HEK293 (cell line): ENCODE measurements around the gene MRPS9.

ENCODE experiments used
- CTCF ChIA-PET: fragments of 350-600 bp; formaldehyde crosslinking; extraction: SDS; loops from one replicate; lab custom pipeline; 2021; ENCODE audit warnings: antibody characterized with exemption; lab: Yijun Ruan, JAX
- POLR2A ChIA-PET: fragments of 300-600 bp; formaldehyde crosslinking; extraction: SDS; loops from one replicate; lab custom pipeline; 2020; ENCODE audit warnings: antibody characterized with exemption, inconsistent platforms; lab: Yijun Ruan, JAX
- H3K27ac ChIP-seq: fragments of 200-500 bp; sonication (Bioruptor generic); 2 replicates; pipeline ENCODE4 v1.5.1; 2014; ENCODE audit warnings: low read depth, low read length, control low read depth, inconsistent platforms; ENCODE audit errors: extremely low read depth
- H3K36me3 ChIP-seq, 2 experiments: fragments of 200-500 bp in 1 of 2; sonication (Bioruptor generic) in 1 of 2; 1 replicate in 1 of 2; 2 replicates in 1 of 2; pipeline ENCODE4 v1.5.1; 2014 to 2017; ENCODE audit warnings: inconsistent platforms in 2 of 2, low read length in 2 of 2; ENCODE audit not compliant: control insufficient read depth in 2 of 2, insufficient read depth in 1 of 2
- H3K4me1 ChIP-seq: fragments of 200-500 bp; sonication (Bioruptor generic); 2 replicates; pipeline ENCODE4 v1.5.1; 2014; ENCODE audit warnings: mild to moderate bottlenecking, low read length, inconsistent platforms; ENCODE audit not compliant: control insufficient read depth, insufficient read depth
- H3K4me3 ChIP-seq: 2 replicates; pipeline ENCODE4 v1.5.1; 2011; ENCODE audit warnings: low read depth, mild to moderate bottlenecking, control low read depth, low read length, moderate library complexity
- H3K9me3 ChIP-seq: fragments of 200-500 bp; sonication (Bioruptor generic); 2 replicates; pipeline ENCODE4 v1.5.1; 2014; ENCODE audit warnings: low read depth, low read length, inconsistent platforms; ENCODE audit not compliant: control insufficient read depth, insufficient read depth
- OSR2 ChIP-seq: fragments of 450-650 bp; formaldehyde crosslinking; IDR thresholded peaks from 2 replicates; pipeline ENCODE4 v1.5.1; 2016; ENCODE audit warnings: missing biosample characterization, missing genetic modification characterization
- OVOL3 ChIP-seq: fragments of 450-650 bp; formaldehyde crosslinking; IDR thresholded peaks from 2 replicates; pipeline ENCODE4 v1.5.1; 2016; ENCODE audit warnings: missing biosample characterization, missing genetic modification characterization
- SETDB1 ChIP-seq: IDR thresholded peaks from one replicate; pipeline ENCODE4 v1.6.1; 2017; ENCODE audit warnings: mild to moderate bottlenecking, low read length, moderate library complexity, mixed read lengths; ENCODE audit not compliant: insufficient read length
- SP3 ChIP-seq: fragments of 450-650 bp; formaldehyde crosslinking; IDR thresholded peaks from 2 replicates; pipeline ENCODE4 v1.5.1; 2016; ENCODE audit warnings: missing biosample characterization, missing genetic modification characterization
- ZFP69B ChIP-seq: fragments of 450-650 bp; formaldehyde crosslinking; IDR thresholded peaks from 2 replicates; pipeline ENCODE4 v1.5.1; 2016; ENCODE audit warnings: missing biosample characterization, missing genetic modification characterization
- ZNF19 ChIP-seq: fragments of 450-650 bp; formaldehyde crosslinking; IDR thresholded peaks from 2 replicates; pipeline ENCODE4; 2016; ENCODE audit warnings: missing biosample characterization, missing genetic modification characterization, low read depth
- ZNF266 ChIP-seq: fragments of 450-650 bp; formaldehyde crosslinking; IDR thresholded peaks from 2 replicates; pipeline ENCODE4 v1.5.1; 2016; ENCODE audit warnings: missing biosample characterization, missing genetic modification characterization, low read depth
- ZNF335 ChIP-seq: fragments of 450-650 bp; formaldehyde crosslinking; conservative IDR thresholded peaks from 2 replicates; pipeline ENCODE4 v1.5.1; 2016; ENCODE audit warnings: missing biosample characterization, missing genetic modification characterization
- ZNF37A ChIP-seq: fragments of 450-650 bp; IDR thresholded peaks from 2 replicates; pipeline ENCODE4 v1.5.1; 2018; ENCODE audit warnings: missing biosample characterization, missing genetic modification characterization
- ZNF416 ChIP-seq: fragments of 450-650 bp; formaldehyde crosslinking; IDR thresholded peaks from 2 replicates; pipeline ENCODE4 v1.5.1; 2016; ENCODE audit warnings: missing biosample characterization, missing genetic modification characterization
- ZNF426 ChIP-seq: fragments of 450-650 bp; formaldehyde crosslinking; IDR thresholded peaks from 2 replicates; pipeline ENCODE4 v1.5.1; 2017; ENCODE audit warnings: missing biosample characterization, missing genetic modification characterization, mild to moderate bottlenecking, inconsistent platforms, moderate library complexity
- ZNF473 ChIP-seq: fragments of 450-650 bp; formaldehyde crosslinking; IDR thresholded peaks from 2 replicates; pipeline ENCODE4 v1.5.1; 2017; ENCODE audit warnings: missing biosample characterization, missing genetic modification characterization
- ZNF514 ChIP-seq: fragments of 450-650 bp; formaldehyde crosslinking; IDR thresholded peaks from 2 replicates; pipeline ENCODE4 v1.5.1; 2016; ENCODE audit warnings: missing biosample characterization, missing genetic modification characterization
- ZNF529 ChIP-seq: fragments of 450-650 bp; formaldehyde crosslinking; IDR thresholded peaks from 2 replicates; pipeline ENCODE4 v1.5.1; 2017; ENCODE audit warnings: missing genetic modification characterization, missing biosample characterization; ENCODE audit not compliant: insufficient replicate concordance
- ZNF561 ChIP-seq: fragments of 450-650 bp; IDR thresholded peaks from 2 replicates; pipeline ENCODE4 v1.5.1; 2018; ENCODE audit warnings: missing biosample characterization, missing genetic modification characterization, borderline replicate concordance
- ZNF571 ChIP-seq: fragments of 450-650 bp; formaldehyde crosslinking; IDR thresholded peaks from 2 replicates; pipeline ENCODE4 v1.5.0; 2017; ENCODE audit warnings: missing biosample characterization, missing genetic modification characterization
- ZNF670 ChIP-seq: fragments of 450-650 bp; formaldehyde crosslinking; IDR thresholded peaks from 2 replicates; pipeline ENCODE4 v1.5.1; 2016; ENCODE audit warnings: missing biosample characterization, missing genetic modification characterization, low read depth
- ZNF692 ChIP-seq: fragments of 450-650 bp; formaldehyde crosslinking; IDR thresholded peaks from 2 replicates; pipeline ENCODE4 v1.5.1; 2016; ENCODE audit warnings: missing biosample characterization, missing genetic modification characterization
- ZNF704 ChIP-seq: fragments of 450-650 bp; formaldehyde crosslinking; IDR thresholded peaks from 2 replicates; pipeline ENCODE4 v1.5.1; 2016; ENCODE audit warnings: missing biosample characterization, missing genetic modification characterization
- ZSCAN16 ChIP-seq: fragments of 450-650 bp; formaldehyde crosslinking; IDR thresholded peaks from 2 replicates; pipeline ENCODE4 v1.5.1; 2016; ENCODE audit warnings: missing biosample characterization, missing genetic modification characterization
- ZSCAN23 ChIP-seq: fragments of 450-650 bp; formaldehyde crosslinking; IDR thresholded peaks from 2 replicates; pipeline ENCODE4 v1.5.1; 2016; ENCODE audit warnings: missing biosample characterization, missing genetic modification characterization
- TF ChIP-seq, protein P1 (sequence below): fragments of 450-650 bp; formaldehyde crosslinking; IDR thresholded peaks from 2 replicates; pipeline ENCODE4 v1.5.1; 2016; ENCODE audit warnings: missing biosample characterization, missing genetic modification characterization
- TF ChIP-seq, protein P2 (sequence below): fragments of 450-650 bp; formaldehyde crosslinking; IDR thresholded peaks from 2 replicates; pipeline ENCODE4 v1.5.1; 2016; ENCODE audit warnings: missing biosample characterization, missing genetic modification characterization
- TF ChIP-seq, protein P3 (sequence below): fragments of 450-650 bp; formaldehyde crosslinking; IDR thresholded peaks from 2 replicates; pipeline ENCODE4 v1.5.1; 2017; ENCODE audit warnings: missing biosample characterization, missing genetic modification characterization

MRPS9 gene

DNA sequence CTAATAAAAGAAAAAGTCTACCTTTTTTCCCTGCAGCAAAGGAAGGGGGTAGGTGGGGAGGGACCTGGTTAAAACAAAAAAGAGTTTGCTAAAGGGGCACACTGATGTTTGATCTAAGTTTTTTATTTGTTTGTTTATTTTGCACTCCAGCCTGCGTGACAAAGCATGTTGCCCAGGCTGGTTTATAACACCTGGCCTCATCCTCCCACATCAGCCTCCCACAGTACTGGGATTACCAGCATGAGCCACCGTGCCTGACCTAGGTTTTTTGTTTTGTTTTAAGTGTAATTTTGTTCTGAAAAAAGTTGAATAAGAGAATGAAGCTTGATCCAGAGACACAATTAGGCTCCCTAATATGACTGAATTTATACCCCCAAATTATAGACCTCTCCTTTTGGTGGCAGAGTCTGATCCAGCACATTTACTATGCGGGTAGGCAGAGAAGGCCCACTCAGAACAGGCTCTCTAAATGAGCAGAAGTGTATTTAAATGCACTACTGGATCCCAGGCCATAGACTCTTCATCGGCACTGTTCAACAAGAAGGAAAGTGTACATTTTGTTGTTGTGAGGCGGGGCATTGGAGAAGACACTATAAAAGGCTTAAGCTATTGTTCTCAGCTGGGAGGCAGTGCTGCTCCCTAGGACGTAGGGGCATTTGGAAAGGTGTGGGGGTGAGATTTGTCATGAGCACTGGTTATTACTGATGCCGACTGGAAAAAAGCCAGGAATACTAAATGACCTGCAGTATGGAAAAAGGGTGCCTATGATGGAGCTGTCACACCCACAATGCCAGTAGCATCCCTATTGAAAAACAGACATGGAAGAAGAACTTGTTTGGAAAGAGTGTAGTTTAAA, 32.4 kb downstream of the MRPS9 start (continued):
- TF ChIP-seq, protein P1, sequence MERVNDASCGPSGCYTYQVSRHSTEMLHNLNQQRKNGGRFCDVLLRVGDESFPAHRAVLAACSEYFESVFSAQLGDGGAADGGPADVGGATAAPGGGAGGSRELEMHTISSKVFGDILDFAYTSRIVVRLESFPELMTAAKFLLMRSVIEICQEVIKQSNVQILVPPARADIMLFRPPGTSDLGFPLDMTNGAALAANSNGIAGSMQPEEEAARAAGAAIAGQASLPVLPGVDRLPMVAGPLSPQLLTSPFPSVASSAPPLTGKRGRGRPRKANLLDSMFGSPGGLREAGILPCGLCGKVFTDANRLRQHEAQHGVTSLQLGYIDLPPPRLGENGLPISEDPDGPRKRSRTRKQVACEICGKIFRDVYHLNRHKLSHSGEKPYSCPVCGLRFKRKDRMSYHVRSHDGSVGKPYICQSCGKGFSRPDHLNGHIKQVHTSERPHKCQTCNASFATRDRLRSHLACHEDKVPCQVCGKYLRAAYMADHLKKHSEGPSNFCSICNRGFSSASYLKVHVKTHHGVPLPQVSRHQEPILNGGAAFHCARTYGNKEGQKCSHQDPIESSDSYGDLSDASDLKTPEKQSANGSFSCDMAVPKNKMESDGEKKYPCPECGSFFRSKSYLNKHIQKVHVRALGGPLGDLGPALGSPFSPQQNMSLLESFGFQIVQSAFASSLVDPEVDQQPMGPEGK (tag by site-specific recombination) = no peak
- no peak for TF ChIP-seq ZNF473
- TF ChIP-seq, all 188 proteins: peak for 3

DNA sequence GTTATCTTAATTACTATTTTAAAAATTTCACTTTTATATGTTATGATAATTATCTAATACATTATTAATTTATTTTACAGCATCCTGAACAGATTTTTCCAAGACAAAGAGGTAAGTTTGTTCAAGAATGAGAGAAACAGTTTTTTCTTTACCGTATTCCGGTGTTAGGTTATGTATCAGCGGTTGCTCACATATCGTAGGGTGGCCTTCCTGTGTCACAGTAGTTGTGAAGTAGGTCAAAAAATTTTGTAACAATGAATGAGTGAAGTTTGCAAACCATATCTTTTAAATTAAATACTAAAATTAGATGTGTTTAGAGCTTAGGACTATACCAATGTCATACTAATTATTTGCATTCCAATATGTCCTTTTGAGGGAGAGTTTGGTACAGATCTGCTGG, 33.5 kb downstream of the MRPS9 start:
- TF ChIP-seq ZNF473 (no peak), ZNF37A (tag by site-specific recombination) (no peak), ZNF426 (tag by site-specific recombination) (no peak), ZNF670 (tag by site-specific recombination) (no peak), ZNF19 (tag by site-specific recombination) (no peak), ZNF514 (no peak)
- Histone ChIP-seq H3K36me3 (peaks cover 3 to 4% of the 10 kb centered on the region in 2 experiments; a peak in 2 of 3 replicates), H3K9me3 (no peaks in the 10 kb centered on the region), H3K27ac (no peak overlapping the region), H3K4me3 (no peak overlapping the region), H3K4me1 (peaks cover 12% of the 10 kb centered on the region)
- ChIA-PET CTCF (interaction anchor here (1.0 kb wide), 1 partner anchor 43 kb away, joined by 3 read pairs; no protein-coding TSS in a partner anchor), POLR2A (no interaction called here)

GRCh38 chr2:105072039-105072438, 34.2 kb downstream of the MRPS9 start:
- POLR2A ChIA-PET = no interaction called here
- CTCF ChIA-PET = no interaction called here
- no peak overlapping the region for H3K27ac ChIP-seq
- no peak for TF ChIP-seq ZNF416 (tag by site-specific recombination)
- no peak for TF ChIP-seq ZNF335
- TF ChIP-seq ZNF529 (tag by site-specific recombination) = no peak
- TF ChIP-seq ZNF692 = no peak
- TF ChIP-seq SP3 (tag by site-specific recombination) = no peak
- TF ChIP-seq ZSCAN16 = no peak
- no peak for TF ChIP-seq ZSCAN23 (tag by site-specific recombination)
- no peak for TF ChIP-seq OSR2 (tag by site-specific recombination)
- TF ChIP-seq SETDB1 = no peak
- no peak for TF ChIP-seq ZNF571 (tag by site-specific recombination)
- TF ChIP-seq, protein P2, sequence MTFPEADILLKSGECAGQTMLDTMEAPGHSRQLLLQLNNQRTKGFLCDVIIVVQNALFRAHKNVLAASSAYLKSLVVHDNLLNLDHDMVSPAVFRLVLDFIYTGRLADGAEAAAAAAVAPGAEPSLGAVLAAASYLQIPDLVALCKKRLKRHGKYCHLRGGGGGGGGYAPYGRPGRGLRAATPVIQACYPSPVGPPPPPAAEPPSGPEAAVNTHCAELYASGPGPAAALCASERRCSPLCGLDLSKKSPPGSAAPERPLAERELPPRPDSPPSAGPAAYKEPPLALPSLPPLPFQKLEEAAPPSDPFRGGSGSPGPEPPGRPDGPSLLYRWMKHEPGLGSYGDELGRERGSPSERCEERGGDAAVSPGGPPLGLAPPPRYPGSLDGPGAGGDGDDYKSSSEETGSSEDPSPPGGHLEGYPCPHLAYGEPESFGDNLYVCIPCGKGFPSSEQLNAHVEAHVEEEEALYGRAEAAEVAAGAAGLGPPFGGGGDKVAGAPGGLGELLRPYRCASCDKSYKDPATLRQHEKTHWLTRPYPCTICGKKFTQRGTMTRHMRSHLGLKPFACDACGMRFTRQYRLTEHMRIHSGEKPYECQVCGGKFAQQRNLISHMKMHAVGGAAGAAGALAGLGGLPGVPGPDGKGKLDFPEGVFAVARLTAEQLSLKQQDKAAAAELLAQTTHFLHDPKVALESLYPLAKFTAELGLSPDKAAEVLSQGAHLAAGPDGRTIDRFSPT (tag by site-specific recombination) = no peak
- TF ChIP-seq ZFP69B (tag by site-specific recombination) = no peak
- no peak for TF ChIP-seq OVOL3 (tag by site-specific recombination)
- TF ChIP-seq ZNF561 (tag by site-specific recombination) = no peak
- no peak for TF ChIP-seq ZNF704 (tag by site-specific recombination)
- no peak for TF ChIP-seq ZNF266
- TF ChIP-seq, protein P3, sequence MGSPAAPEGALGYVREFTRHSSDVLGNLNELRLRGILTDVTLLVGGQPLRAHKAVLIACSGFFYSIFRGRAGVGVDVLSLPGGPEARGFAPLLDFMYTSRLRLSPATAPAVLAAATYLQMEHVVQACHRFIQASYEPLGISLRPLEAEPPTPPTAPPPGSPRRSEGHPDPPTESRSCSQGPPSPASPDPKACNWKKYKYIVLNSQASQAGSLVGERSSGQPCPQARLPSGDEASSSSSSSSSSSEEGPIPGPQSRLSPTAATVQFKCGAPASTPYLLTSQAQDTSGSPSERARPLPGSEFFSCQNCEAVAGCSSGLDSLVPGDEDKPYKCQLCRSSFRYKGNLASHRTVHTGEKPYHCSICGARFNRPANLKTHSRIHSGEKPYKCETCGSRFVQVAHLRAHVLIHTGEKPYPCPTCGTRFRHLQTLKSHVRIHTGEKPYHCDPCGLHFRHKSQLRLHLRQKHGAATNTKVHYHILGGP (tag by site-specific recombination) = no peak

More at GRCh38 chr2:105072039-105072438, 34.2 kb downstream of the MRPS9 start:
- Histone ChIP-seq H3K36me3 (peaks cover 3 to 4% of the 10 kb centered on the region in 2 experiments; a peak in 2 of 3 replicates), H3K4me3 (no peak overlapping the region), H3K9me3 (no peaks in the 10 kb centered on the region), H3K4me1 (peaks cover 12% of the 10 kb centered on the region)
